Measurements from ENCODE around the gene HUS1B.

HUS1B gene

GRCh38 chr6:656460-657252 is at the start of gene HUS1B:
TSS of gene HUS1B (minus strand) at chr6:657100. CDS start at chr6:656944, 156 bp downstream.
- no peak for TF ChIP-seq CTCF (IDR thresholded peaks at IDR 0.05; ENCODE audit: extremely low read depth, missing control alignments)
- DNase-seq (ENCODE audit: low spot score): no peak

DNA sequence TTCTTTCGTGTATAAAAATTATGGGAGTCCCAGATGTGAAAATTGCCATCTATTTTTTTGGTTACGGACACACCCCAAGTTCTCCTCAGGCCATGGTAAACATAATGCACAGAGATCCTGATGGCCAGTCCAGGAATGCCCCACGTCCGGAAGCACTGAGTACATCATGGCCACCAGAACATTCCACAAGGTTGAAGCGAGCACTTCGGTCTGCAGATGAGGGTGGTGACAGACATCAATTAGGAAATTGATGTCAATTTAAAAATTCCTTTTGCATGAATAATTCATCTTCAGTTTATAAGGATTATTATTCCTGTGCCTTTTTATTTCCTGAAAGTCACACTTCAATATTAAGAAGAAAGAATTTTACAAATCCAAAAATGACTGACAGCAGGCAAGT is 49.2 kb upstream of the HUS1B start:
- TF ChIP-seq CTCF (IDR thresholded peaks at IDR 0.05; ENCODE audit: extremely low read depth, missing control alignments): no peak
- DNase-seq (ENCODE audit: low spot score): no peak

DNA sequence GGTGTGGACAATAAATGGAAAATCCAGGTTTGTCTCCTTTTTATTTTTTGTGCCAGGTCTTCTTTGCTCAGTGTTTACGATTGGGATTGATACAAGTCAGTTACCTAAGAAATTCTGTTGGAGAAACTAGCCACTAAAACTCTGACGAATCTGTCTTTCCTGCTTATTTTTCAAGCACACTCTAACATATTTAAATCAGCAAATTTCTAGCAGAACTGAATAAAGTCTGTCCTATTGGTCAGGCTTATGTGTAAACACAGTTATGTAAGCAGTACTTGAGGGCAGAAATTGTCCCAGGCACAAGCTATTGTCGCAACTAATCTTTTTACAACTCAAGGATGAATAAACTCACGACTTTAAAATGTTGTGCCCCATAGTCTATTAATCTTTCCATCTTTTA is 48.1 kb upstream of the HUS1B start:
- DNase-seq (ENCODE audit: low spot score): no peak

DNA sequence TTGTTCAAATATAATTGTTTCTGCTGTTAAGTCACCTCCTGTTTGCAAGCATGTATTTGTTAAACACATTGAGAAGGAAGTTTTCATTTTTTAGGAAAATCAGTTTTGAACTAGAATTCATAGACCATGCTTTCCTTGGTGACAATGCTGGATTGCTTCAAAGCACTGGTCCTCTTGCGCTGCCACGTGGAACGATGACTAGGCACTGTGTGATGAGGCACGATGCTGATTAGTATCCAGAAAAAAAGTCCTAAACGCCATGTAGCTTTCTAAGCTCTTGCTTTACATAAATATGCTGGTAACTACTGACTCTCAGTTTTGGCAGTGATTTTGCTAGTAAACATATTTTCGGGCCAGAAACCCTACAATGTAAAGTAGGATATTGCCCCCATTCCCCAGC is 47.1 kb upstream of the HUS1B start:
- no peak for TF ChIP-seq CTCF (IDR thresholded peaks at IDR 0.05; ENCODE audit: extremely low read depth, missing control alignments)
- no peak for DNase-seq (ENCODE audit: low spot score)

More for the DNA sequence above, 48.1 kb upstream of the HUS1B start:
- TF ChIP-seq CTCF (IDR thresholded peaks at IDR 0.05; ENCODE audit: extremely low read depth, missing control alignments): no peak

GRCh38 chr6:703552-703951 is 46.7 kb upstream of the HUS1B start:
- no peak for DNase-seq (ENCODE audit: low spot score)
- TF ChIP-seq CTCF (IDR thresholded peaks at IDR 0.05; ENCODE audit: extremely low read depth, missing control alignments): no peak

DNA sequence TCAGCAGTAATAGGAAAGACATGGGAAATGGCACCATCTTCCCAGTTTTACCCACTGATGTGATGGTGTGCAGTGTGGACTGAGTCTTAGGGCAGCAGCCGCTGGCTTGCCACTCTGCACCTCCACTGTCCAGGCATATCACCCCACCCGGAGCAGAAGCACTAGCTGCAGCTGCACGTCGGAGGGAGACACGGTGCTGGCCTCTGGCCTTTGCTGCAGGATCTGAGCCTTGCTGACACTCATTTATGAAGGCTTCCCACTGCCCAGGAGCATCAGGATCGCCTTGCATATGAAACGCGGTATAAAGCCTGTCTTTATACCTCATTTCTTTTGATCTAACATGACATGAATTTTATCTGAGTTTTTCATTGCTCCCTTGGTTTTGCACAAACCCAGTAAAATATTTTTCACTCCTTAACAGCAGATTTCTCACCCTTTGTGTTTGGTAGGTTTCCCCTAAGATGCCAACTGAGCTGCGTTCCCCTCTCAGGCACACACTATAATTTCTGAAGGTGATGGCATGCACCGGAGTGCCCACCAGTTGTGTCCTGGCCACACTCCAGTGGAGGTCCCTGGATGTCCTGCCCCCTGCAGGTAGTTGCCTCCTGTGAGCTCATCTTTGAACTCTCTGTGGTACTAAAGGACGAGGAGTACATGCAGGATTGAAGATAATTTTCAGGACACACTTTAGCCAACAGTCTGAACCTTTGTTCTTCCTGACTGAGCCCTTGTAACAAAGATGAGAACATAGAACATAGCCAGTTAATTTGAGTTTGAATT is 45.0 kb upstream of the HUS1B start:
- no peak for TF ChIP-seq CTCF (IDR thresholded peaks at IDR 0.05; ENCODE audit: extremely low read depth, missing control alignments)
- DNase-seq (ENCODE audit: low spot score): no peak

DNA sequence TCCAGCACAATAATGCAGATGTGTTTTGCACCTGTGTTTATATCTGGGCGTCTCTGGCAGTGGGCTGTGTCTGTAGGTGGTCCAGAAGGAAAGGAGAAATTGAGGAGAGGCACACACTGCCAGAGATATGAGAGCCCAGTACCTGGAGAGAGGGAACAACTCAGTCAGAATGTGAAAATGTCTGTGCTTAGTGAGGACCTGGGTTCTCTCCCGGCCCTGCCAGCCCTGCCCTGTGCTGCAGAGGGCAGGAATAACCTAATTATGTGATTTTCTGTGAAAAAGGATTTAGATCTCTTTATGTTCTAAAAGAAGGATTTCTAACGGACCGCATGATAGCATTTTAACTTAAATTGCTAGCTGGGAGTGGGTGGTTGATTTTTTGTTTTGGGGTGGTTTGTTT is 44.3 kb upstream of the HUS1B start:
- DNase-seq (ENCODE audit: low spot score): no peak
- TF ChIP-seq CTCF (IDR thresholded peaks at IDR 0.05; ENCODE audit: extremely low read depth, missing control alignments): no peak

All from GM20000 (cell line).